Colonic mucosa (tissue), 4 donors: ENCODE data around the gene KRT2. TPM values are rescaled to one million over a fixed set of nuclear protein-coding genes. Genes with fewer than 3 reads are reported as not detected.

Experiments used
- DNase-seq: peaks from one replicate; pipeline ENCODE4 v3.0.0-alpha.2; 2020
- H3K27ac ChIP-seq: fragments of 200-600 bp; one replicate; pipeline ENCODE4 v1.8.0; 2021
- H3K27me3 ChIP-seq: fragments of 200-600 bp; one replicate; pipeline ENCODE4 v1.8.0; 2021
- H3K36me3 ChIP-seq: fragments of 200-600 bp; one replicate; pipeline ENCODE4 v1.8.0; 2021
- H3K4me1 ChIP-seq: fragments of 200-600 bp; one replicate; pipeline ENCODE4 v1.8.0; 2021; ENCODE audit warnings: mild to moderate bottlenecking
- H3K4me3 ChIP-seq: fragments of 200-600 bp; one replicate; pipeline ENCODE4 v1.8.0; 2021
- H3K9ac ChIP-seq, 2 donors: one replicate each; pipeline ENCODE4 v1.7.0; 2013; ENCODE audit warnings: control low read depth in 2 of 2, low read depth in 2 of 2, low read length in 2 of 2
- H3K9me3 ChIP-seq: fragments of 200-600 bp; one replicate; pipeline ENCODE4 v1.8.0; 2021
- intact Hi-C: fragments of 100-400 bp; cut with DNase I; formaldehyde crosslinking; loops from one replicate; pipeline ENCODE4 v1.14.1; 2022
- total RNA-seq, 2 donors: library from RNA; stranded (reverse); fragmentation: NEBNext Ultra II Directional in 1 of 2; extraction: Animal tissue kit (Norgen Biotek cat#: 25700) in 1 of 2; gene quantifications; one replicate each; pipeline ENCODE4 v1.2.1, GENCODE V29; 2021
- TF ChIP-seq, protein P1 (sequence below): fragments of 200-600 bp; IDR thresholded peaks from one replicate; pipeline ENCODE4 v1.8.0; 2022; ENCODE audit warnings: antibody characterized with exemption, mild to moderate bottlenecking
- donor health status: healthy.
- donor health status: DM: no; HTN: no; CAD: no.
- donor health status: DM: no; HTN: no; CAD: no.

Gene KRT2
- total RNA-seq, 2 donors from 2014 or later = not detected

DNA sequence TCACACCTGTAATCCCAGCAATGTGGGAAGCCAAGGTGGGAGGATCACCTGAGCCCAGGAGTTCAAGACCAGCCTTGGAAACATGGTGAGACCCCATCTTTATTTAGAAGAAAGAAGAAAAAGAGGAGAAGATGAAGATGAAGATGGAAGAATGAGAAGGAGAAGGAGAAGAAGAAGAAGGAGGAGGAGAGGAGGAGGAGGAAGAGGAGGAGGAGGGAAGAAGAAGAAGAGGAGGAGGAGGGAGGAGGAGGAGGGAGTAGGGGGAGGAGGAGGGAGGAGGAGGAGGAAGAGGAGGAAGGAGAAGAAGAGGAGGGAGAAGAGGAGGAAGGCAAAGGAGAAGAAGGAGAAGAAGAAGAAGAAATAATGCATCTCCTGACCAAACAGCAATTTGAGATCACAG lies 37.2 kb upstream of the KRT2 start:
- Histone ChIP-seq H3K9me3 (no peaks in the 10 kb centered on the region), H3K27ac (no peak overlapping the region), H3K27me3 (peaks cover 3% of the 10 kb centered on the region), H3K36me3 (no peaks in the 10 kb centered on the region), H3K4me3 (no peak overlapping the region), H3K4me1 (no peaks in the 10 kb centered on the region), H3K9ac (no peak overlapping the region)
- TF ChIP-seq, protein P1, sequence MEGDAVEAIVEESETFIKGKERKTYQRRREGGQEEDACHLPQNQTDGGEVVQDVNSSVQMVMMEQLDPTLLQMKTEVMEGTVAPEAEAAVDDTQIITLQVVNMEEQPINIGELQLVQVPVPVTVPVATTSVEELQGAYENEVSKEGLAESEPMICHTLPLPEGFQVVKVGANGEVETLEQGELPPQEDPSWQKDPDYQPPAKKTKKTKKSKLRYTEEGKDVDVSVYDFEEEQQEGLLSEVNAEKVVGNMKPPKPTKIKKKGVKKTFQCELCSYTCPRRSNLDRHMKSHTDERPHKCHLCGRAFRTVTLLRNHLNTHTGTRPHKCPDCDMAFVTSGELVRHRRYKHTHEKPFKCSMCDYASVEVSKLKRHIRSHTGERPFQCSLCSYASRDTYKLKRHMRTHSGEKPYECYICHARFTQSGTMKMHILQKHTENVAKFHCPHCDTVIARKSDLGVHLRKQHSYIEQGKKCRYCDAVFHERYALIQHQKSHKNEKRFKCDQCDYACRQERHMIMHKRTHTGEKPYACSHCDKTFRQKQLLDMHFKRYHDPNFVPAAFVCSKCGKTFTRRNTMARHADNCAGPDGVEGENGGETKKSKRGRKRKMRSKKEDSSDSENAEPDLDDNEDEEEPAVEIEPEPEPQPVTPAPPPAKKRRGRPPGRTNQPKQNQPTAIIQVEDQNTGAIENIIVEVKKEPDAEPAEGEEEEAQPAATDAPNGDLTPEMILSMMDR = no peak
- no peak for DNase-seq
- intact Hi-C loops = no loop called here

DNA sequence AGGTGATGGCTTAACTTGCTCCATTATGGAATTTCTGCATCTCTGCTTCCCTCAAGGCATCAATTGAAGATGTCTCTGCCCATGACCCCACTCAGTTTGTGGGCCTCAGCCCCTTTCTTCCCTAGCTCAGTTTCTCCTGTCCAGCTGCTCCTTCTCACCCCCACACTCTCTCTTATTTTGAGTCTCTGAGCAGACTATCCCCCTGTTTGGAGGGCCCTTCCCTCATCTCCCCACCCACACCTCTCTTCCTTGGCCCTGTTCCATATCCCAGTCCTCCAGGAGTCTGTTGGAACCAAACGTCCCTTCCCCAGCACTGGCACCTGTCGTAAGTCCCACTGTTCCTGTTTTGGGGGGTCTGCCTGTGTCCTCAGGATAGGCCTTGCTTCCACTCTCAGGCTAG lies 36.5 kb upstream of the KRT2 start:
- Histone ChIP-seq H3K9me3 (no peaks in the 10 kb centered on the region), H3K4me1 (no peaks in the 10 kb centered on the region), H3K36me3 (no peaks in the 10 kb centered on the region), H3K4me3 (no peak overlapping the region), H3K27me3 (peaks cover 3% of the 10 kb centered on the region), H3K9ac (no peak overlapping the region), H3K27ac (no peak overlapping the region)
- no peak for DNase-seq
- intact Hi-C loops = no loop called here
- TF ChIP-seq, protein P1 = no peak

DNA sequence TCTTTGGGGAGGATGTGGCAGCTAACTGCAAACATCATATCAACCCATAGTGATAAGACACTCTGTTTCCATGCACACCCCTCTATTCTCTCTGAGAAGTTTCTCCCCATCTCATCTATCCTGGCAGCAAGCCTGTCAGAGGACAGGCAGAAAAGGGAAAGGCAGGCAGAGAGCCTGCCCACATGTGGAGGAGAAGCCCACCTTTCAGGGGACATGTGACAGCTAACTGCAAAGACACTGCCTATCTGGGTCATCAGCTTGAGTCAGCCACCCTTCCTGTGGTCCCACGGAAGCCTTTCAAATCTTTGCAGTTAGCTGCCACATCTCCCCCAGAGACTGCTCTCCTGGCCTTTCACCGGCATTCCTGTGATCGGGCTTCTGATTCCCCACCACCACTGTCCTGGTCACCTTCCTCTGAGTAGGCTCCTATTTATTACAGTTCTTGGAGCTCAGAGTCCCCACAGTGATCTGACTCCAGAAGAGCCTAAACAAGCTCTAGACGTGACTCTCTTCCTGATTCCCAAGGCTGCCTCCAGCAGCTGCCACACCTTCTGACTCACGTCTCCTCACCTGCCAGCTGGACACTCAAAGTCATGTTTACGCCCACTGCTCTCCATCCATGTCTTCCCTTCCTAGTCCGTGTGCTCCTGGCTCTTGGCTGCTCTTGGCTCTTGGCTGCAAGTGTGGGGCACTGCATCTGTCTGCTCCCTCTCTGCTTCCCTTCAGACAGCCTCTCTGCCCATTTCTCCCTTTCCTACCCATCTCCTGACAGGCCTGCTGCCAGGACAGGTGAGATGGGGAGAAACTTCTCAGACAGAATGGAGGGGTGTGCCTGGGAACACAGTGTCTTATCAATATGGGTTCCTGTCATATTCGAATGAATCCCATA lies 35.7 kb upstream of the KRT2 start:
- no peaks in the 10 kb centered on the region for H3K36me3 ChIP-seq
- no peak overlapping the region for H3K4me3 ChIP-seq
- intact Hi-C loops = no loop called here
- no peaks in the 10 kb centered on the region for H3K9me3 ChIP-seq
- H3K27ac ChIP-seq = no peak overlapping the region
- H3K9ac ChIP-seq = no peak overlapping the region
- H3K4me1 ChIP-seq = no peaks in the 10 kb centered on the region
- H3K27me3 ChIP-seq = peaks cover 3% of the 10 kb centered on the region
- peak; percentile 57 for DNase-seq
- TF ChIP-seq, protein P1 = no peak

DNA sequence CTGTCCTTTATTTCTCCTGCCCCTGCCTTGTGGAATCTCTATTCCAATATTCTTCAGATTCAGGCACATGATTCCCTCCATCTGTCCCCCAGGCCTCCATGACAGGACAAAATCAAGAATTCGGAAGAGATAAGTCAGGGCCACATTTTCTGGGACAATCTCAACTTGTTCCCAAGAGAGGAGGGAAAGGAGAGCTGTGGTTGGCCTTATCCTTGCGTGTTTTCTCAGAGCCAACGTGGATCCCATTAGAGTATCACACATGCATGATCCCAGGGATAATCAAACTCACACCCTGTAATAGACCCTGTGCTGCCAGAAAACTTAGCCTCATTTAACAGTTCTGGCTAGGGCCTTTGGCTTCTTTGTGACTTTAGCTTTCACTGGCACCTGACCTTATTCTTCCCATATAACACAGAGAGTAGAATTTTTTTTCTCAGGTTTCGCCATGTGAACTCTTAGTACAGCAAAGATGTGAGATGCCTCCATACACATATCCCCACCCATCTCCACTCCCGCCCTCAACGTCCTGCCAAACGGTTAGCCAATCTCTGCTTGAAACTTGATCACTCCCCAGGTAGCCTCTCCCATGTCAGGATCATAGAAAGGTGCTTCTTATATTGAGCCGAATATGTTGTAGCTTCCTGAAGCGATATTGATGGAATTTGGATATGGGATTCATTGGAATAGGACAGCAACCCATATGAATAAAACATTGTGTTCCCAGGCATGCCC lies 34.9 kb upstream of the KRT2 start:
- H3K36me3 ChIP-seq = no peaks in the 10 kb centered on the region
- intact Hi-C loops = no loop called here
- TF ChIP-seq, protein P1 = no peak
- peak; percentile 36 for DNase-seq
- H3K9me3 ChIP-seq = no peaks in the 10 kb centered on the region
- no peak overlapping the region for H3K4me3 ChIP-seq
- no peaks in the 10 kb centered on the region for H3K4me1 ChIP-seq
- H3K9ac ChIP-seq = no peak overlapping the region
- no peak overlapping the region for H3K27ac ChIP-seq
- peaks cover 3% of the 10 kb centered on the region for H3K27me3 ChIP-seq

DNA sequence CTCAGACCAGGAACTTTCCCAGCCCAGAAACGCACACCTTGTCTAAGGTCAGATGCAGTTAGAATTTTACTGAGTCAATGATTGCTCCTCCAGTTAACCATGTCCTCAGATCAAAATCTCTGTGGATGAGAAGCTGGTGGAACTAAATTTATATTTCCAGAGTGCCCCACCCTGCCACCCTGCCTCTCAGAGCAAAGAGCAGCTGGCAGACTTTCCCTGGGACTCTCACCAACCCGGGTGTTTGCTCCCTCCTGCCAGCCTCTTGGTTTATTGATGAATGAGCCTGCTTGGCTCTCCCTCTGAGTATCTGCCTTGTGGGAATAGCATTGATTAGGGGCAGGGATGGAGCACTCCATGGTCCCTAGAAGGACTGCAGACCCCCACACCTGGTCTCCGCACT lies 34.1 kb upstream of the KRT2 start:
- H3K36me3 ChIP-seq = no peaks in the 10 kb centered on the region
- no peaks in the 10 kb centered on the region for H3K4me1 ChIP-seq
- TF ChIP-seq, protein P1 = no peak
- H3K9me3 ChIP-seq = no peaks in the 10 kb centered on the region
- H3K27me3 ChIP-seq = peaks cover 3% of the 10 kb centered on the region
- H3K4me3 ChIP-seq = no peak overlapping the region
- no peak overlapping the region for H3K9ac ChIP-seq
- peak; percentile 55 for DNase-seq
- no peak overlapping the region for H3K27ac ChIP-seq
- intact Hi-C loops = no loop called here
